ENCODE data around the gene KLHL36.
"Not testable (repeated sequence)": the region's sequence is repeated elsewhere in the genome, so short reads cannot be mapped to it uniquely, and the experiment has no call there.

KLHL36 gene

GRCh38 chr16:84614968-84615813, 33.1 kb upstream of the KLHL36 start:
- Histone ChIP-seq H3K27ac (ENCODE audit: low read depth, low read length) (no peak overlapping the region), H3K4me3 (ENCODE audit: low read depth in 1 of 2, low read length in 2 of 2) (peak overlapping the region; percentile 33 to 42), H3K36me3 (ENCODE audit: control insufficient read depth in 1 of 2, insufficient read depth in 2 of 2, low read length in 2 of 2) (peaks cover 0 to 30% of the 10 kb centered on the region in 2 donors), H3K9ac (ENCODE audit: low read depth in 1 of 2, low read length in 2 of 2) (peak overlapping the region in 1 of 2 donors; percentile 22), H3K9me3 (ENCODE audit: control insufficient read depth in 1 of 2, low read length in 2 of 2) (no peaks in the 10 kb centered on the region), H3K4me1 (ENCODE audit: control insufficient read depth in 1 of 2, insufficient read depth in 2 of 2, low read length in 2 of 2) (peaks cover 23 to 53% of the 10 kb centered on the region in 2 donors), H3K27me3 (ENCODE audit: control insufficient read depth in 1 of 2, insufficient read depth in 2 of 2, low read length in 2 of 2) (no peaks in the 10 kb centered on the region)

GRCh38 chr16:84616515-84616914, 31.8 kb upstream of the KLHL36 start:
- H3K4me3 ChIP-seq (ENCODE audit: low read depth in 1 of 2, low read length in 2 of 2): peak overlapping the region; percentile 82 to 87
- no peak overlapping the region for H3K27ac ChIP-seq (ENCODE audit: low read depth, low read length)
- H3K4me1 ChIP-seq (ENCODE audit: control insufficient read depth in 1 of 2, insufficient read depth in 2 of 2, low read length in 2 of 2): peaks cover 23 to 47% of the 10 kb centered on the region in 2 donors
- peaks cover 0 to 22% of the 10 kb centered on the region in 2 donors for H3K36me3 ChIP-seq (ENCODE audit: control insufficient read depth in 1 of 2, insufficient read depth in 2 of 2, low read length in 2 of 2)
- peak overlapping the region; percentile 65 to 87 for H3K9ac ChIP-seq (ENCODE audit: low read depth in 1 of 2, low read length in 2 of 2)
- no peaks in the 10 kb centered on the region for H3K27me3 ChIP-seq (ENCODE audit: control insufficient read depth in 1 of 2, insufficient read depth in 2 of 2, low read length in 2 of 2)
- H3K9me3 ChIP-seq (ENCODE audit: control insufficient read depth in 1 of 2, low read length in 2 of 2): no peaks in the 10 kb centered on the region

- Histone ChIP-seq H3K4me1 (ENCODE audit: control insufficient read depth in 1 of 2, insufficient read depth in 2 of 2, low read length in 2 of 2) (peaks cover 27 to 43% of the 10 kb centered on the region in 2 donors), H3K4me3 (ENCODE audit: low read depth in 1 of 2, low read length in 2 of 2) (peak overlapping the region; percentile 82 to 87), H3K9me3 (ENCODE audit: control insufficient read depth in 1 of 2, low read length in 2 of 2) (no peaks in the 10 kb centered on the region), H3K36me3 (ENCODE audit: control insufficient read depth in 1 of 2, insufficient read depth in 2 of 2, low read length in 2 of 2) (peaks cover 0 to 16% of the 10 kb centered on the region in 2 donors), H3K9ac (ENCODE audit: low read depth in 1 of 2, low read length in 2 of 2) (peak overlapping the region; percentile 65 to 87), H3K27me3 (ENCODE audit: control insufficient read depth in 1 of 2, insufficient read depth in 2 of 2, low read length in 2 of 2) (no peaks in the 10 kb centered on the region), H3K27ac (ENCODE audit: low read depth, low read length) (peak overlapping the region; percentile 13)
Measured at GRCh38 chr16:84617041-84617790, 31.1 kb upstream of the KLHL36 start.

- peak within 1 kb of the TSS; percentile 82 to 87 for H3K4me3 ChIP-seq (ENCODE audit: low read depth in 1 of 2, low read length in 2 of 2)
- H3K9ac ChIP-seq (ENCODE audit: low read depth in 1 of 2, low read length in 2 of 2): peak within 1 kb of the TSS; percentile 65 to 87
- H3K27ac ChIP-seq (ENCODE audit: low read depth, low read length): peak within 1 kb of the TSS; percentile 13
- H3K36me3 ChIP-seq (ENCODE audit: control insufficient read depth in 1 of 2, insufficient read depth in 2 of 2, low read length in 2 of 2): peaks cover 0 to 16% of the 10 kb centered on the region in 2 donors
- H3K27me3 ChIP-seq (ENCODE audit: control insufficient read depth in 1 of 2, insufficient read depth in 2 of 2, low read length in 2 of 2): no peaks in the 10 kb centered on the region
- H3K4me1 ChIP-seq (ENCODE audit: control insufficient read depth in 1 of 2, insufficient read depth in 2 of 2, low read length in 2 of 2): peaks cover 27 to 43% of the 10 kb centered on the region in 2 donors
- H3K9me3 ChIP-seq (ENCODE audit: control insufficient read depth in 1 of 2, low read length in 2 of 2): no peaks in the 10 kb centered on the region
Measured at GRCh38 chr16:84617791-84618580, 30.3 kb upstream of the KLHL36 start, which contains the start of gene COTL1. Gene COTL1, minus strand, starts transcription at chr16:84618078. Its CDS starts 164 bp downstream, at chr16:84617914.

- H3K4me3 ChIP-seq (ENCODE audit: low read depth in 1 of 2, low read length in 2 of 2): no peak overlapping the region
- H3K9ac ChIP-seq (ENCODE audit: low read depth in 1 of 2, low read length in 2 of 2): no peak overlapping the region
- peaks cover 24 to 43% of the 10 kb centered on the region in 2 donors for H3K4me1 ChIP-seq (ENCODE audit: control insufficient read depth in 1 of 2, insufficient read depth in 2 of 2, low read length in 2 of 2)
- no peaks in the 10 kb centered on the region for H3K27me3 ChIP-seq (ENCODE audit: control insufficient read depth in 1 of 2, insufficient read depth in 2 of 2, low read length in 2 of 2)
- no peak overlapping the region for H3K27ac ChIP-seq (ENCODE audit: low read depth, low read length)
- H3K9me3 ChIP-seq (ENCODE audit: control insufficient read depth in 1 of 2, low read length in 2 of 2): no peaks in the 10 kb centered on the region
- peaks cover 0 to 9% of the 10 kb centered on the region in 2 donors for H3K36me3 ChIP-seq (ENCODE audit: control insufficient read depth in 1 of 2, insufficient read depth in 2 of 2, low read length in 2 of 2)
Measured at GRCh38 chr16:84618581-84619460, 29.5 kb upstream of the KLHL36 start.

- H3K9me3 ChIP-seq (ENCODE audit: control insufficient read depth in 1 of 2, low read length in 2 of 2); H3K27me3 ChIP-seq (ENCODE audit: control insufficient read depth in 1 of 2, insufficient read depth in 2 of 2, low read length in 2 of 2); H3K4me3 ChIP-seq (ENCODE audit: low read depth in 1 of 2, low read length in 2 of 2); H3K36me3 ChIP-seq (ENCODE audit: control insufficient read depth in 1 of 2, insufficient read depth in 2 of 2, low read length in 2 of 2); H3K27ac ChIP-seq (ENCODE audit: low read depth, low read length); H3K9ac ChIP-seq (ENCODE audit: low read depth in 1 of 2, low read length in 2 of 2): not testable (repeated sequence)
- peaks cover 12 to 24% of the 10 kb centered on the region in 2 donors for H3K4me1 ChIP-seq (ENCODE audit: control insufficient read depth in 1 of 2, insufficient read depth in 2 of 2, low read length in 2 of 2)
Measured at GRCh38 chr16:84620913-84621312, 27.4 kb upstream of the KLHL36 start.

GRCh38 chr16:84625556-84625955, 22.8 kb upstream of the KLHL36 start:
- no peaks in the 10 kb centered on the region for H3K9me3 ChIP-seq (ENCODE audit: control insufficient read depth in 1 of 2, low read length in 2 of 2)
- no peak overlapping the region for H3K27ac ChIP-seq (ENCODE audit: low read depth, low read length)

GRCh38 chr16:84628226-84628731, 20.0 kb upstream of the KLHL36 start:
- no peaks in the 10 kb centered on the region for H3K36me3 ChIP-seq (ENCODE audit: control insufficient read depth in 1 of 2, insufficient read depth in 2 of 2, low read length in 2 of 2)
- no peak overlapping the region for H3K4me3 ChIP-seq (ENCODE audit: low read depth in 1 of 2, low read length in 2 of 2)
- no peaks in the 10 kb centered on the region for H3K27me3 ChIP-seq (ENCODE audit: control insufficient read depth in 1 of 2, insufficient read depth in 2 of 2, low read length in 2 of 2)
- H3K9me3 ChIP-seq (ENCODE audit: control insufficient read depth in 1 of 2, low read length in 2 of 2): no peaks in the 10 kb centered on the region
- no peak overlapping the region for H3K27ac ChIP-seq (ENCODE audit: low read depth, low read length)
- peaks cover 0 to 4% of the 10 kb centered on the region in 2 donors for H3K4me1 ChIP-seq (ENCODE audit: control insufficient read depth in 1 of 2, insufficient read depth in 2 of 2, low read length in 2 of 2)
- no peak overlapping the region for H3K9ac ChIP-seq (ENCODE audit: low read depth in 1 of 2, low read length in 2 of 2)

More at GRCh38 chr16:84625556-84625955, 22.8 kb upstream of the KLHL36 start:
- Histone ChIP-seq H3K36me3 (ENCODE audit: control insufficient read depth in 1 of 2, insufficient read depth in 2 of 2, low read length in 2 of 2) (no peaks in the 10 kb centered on the region), H3K27me3 (ENCODE audit: control insufficient read depth in 1 of 2, insufficient read depth in 2 of 2, low read length in 2 of 2) (no peaks in the 10 kb centered on the region), H3K4me1 (ENCODE audit: control insufficient read depth in 1 of 2, insufficient read depth in 2 of 2, low read length in 2 of 2) (peaks cover 4 to 6% of the 10 kb centered on the region in 2 donors), H3K9ac (ENCODE audit: low read depth in 1 of 2, low read length in 2 of 2) (no peak overlapping the region), H3K4me3 (ENCODE audit: low read depth in 1 of 2, low read length in 2 of 2) (no peak overlapping the region)

- H3K27me3 ChIP-seq (ENCODE audit: control insufficient read depth in 1 of 2, insufficient read depth in 2 of 2, low read length in 2 of 2): no peaks in the 10 kb centered on the region
- no peak overlapping the region for H3K9ac ChIP-seq (ENCODE audit: low read depth in 1 of 2, low read length in 2 of 2)
- no peak overlapping the region for H3K27ac ChIP-seq (ENCODE audit: low read depth, low read length)
- no peaks in the 10 kb centered on the region for H3K9me3 ChIP-seq (ENCODE audit: control insufficient read depth in 1 of 2, low read length in 2 of 2)
- H3K4me3 ChIP-seq (ENCODE audit: low read depth in 1 of 2, low read length in 2 of 2): no peak overlapping the region
- H3K36me3 ChIP-seq (ENCODE audit: control insufficient read depth in 1 of 2, insufficient read depth in 2 of 2, low read length in 2 of 2): no peaks in the 10 kb centered on the region
- H3K4me1 ChIP-seq (ENCODE audit: control insufficient read depth in 1 of 2, insufficient read depth in 2 of 2, low read length in 2 of 2): peaks cover 7 to 12% of the 10 kb centered on the region in 2 donors
Measured at GRCh38 chr16:84629580-84629979, 18.7 kb upstream of the KLHL36 start.

All from duodenal mucosa (tissue), 2 donors.